GM21717 (cell line): ENCODE measurements around the gene ALDH3A1.

Source experiments
- ATAC-seq: cut with Tn5 transposase; IDR thresholded peaks from one replicate; pipeline ENCODE4 v1.9.1; 2021; ENCODE audit warnings: mild to moderate bottlenecking, moderate library complexity; ENCODE audit not compliant: unreplicated experiment

Gene ALDH3A1

DNA sequence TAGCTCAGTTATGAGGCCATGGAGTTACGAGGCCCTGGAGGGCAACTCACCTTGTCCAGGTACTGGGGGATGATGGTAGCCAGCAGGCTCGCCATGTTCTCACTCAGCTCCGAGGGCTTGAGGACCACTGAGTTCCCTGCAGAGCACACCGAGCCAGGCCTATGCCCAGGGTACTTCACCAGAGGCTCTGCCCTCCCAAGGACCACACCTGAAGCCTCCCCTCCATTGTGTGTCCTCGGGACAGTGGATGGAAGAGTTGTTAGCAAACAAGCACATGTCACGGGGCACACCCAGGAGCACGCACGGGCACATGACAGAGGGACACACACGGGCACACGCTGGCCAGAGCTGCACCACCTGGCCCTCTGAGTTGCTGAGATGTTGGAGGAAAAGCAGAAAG, 5.6 kb downstream of the ALDH3A1 start:
- no peak for ATAC-seq

GRCh38 chr17:19741832-19742457, 6.2 kb downstream of the ALDH3A1 start:
- no peak for ATAC-seq

DNA sequence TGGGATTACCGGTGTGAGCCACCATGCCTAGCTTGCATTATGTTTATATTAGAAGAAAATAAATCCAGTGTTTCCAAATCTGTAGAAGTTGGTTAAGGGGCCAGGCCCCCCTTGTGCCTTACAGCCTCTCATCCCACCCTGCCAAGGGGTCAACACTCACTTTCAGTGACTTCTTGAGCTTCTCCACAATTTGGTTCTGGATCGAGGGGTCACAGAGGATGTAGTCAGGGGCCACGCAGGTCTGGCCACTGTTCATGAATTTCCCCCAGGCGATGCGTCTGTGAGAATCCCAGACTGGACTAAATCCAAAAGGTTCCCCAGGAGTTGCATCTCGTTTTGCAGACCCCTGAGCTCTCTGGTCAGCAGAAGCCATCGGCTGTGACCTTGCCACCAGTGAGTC, 7.2 kb downstream of the ALDH3A1 start:
- no peak for ATAC-seq

GRCh38 chr17:19739241-19740201, 8.6 kb downstream of the ALDH3A1 start:
- ATAC-seq, result no peak

DNA sequence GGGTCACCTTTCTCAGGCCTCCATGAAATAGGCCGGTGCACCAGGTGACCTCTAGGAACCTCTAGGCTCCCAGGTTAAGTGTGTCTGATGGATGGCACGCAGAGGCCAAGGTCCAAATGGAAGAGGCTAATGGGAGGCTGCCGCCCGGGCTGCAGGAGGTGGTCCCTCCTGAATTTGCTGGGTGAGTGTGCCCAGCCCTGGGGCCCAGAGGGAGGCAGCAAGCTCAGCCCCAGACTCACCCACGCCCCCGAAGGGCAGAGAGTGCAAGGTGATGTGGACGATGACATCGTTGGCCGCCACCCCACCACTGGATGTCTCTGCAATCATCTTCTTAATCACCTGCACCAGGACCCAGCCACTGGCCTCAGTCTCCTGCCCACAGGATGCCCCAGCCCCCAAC, 9.3 kb downstream of the ALDH3A1 start:
- no peak for ATAC-seq

DNA sequence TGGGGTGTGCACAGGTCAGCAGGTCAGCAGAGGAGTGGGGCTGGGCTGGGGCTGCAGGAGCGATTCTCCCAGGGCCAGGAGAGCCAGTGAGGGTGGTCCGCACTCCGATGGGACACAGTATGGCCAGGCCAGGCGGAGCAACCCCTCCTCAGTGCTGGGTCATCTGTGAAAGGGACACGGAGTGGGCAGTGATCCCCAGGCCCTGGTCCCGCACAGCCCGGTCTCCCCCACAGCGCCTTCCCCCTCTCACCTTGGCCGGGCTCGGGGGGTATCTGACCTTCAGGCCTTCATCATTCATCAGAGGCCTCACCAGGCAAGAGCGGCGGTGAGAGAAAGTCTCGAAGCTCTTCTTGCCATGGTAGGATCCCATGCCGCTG, 10.0 kb downstream of the ALDH3A1 start:
- no peak for ATAC-seq

DNA sequence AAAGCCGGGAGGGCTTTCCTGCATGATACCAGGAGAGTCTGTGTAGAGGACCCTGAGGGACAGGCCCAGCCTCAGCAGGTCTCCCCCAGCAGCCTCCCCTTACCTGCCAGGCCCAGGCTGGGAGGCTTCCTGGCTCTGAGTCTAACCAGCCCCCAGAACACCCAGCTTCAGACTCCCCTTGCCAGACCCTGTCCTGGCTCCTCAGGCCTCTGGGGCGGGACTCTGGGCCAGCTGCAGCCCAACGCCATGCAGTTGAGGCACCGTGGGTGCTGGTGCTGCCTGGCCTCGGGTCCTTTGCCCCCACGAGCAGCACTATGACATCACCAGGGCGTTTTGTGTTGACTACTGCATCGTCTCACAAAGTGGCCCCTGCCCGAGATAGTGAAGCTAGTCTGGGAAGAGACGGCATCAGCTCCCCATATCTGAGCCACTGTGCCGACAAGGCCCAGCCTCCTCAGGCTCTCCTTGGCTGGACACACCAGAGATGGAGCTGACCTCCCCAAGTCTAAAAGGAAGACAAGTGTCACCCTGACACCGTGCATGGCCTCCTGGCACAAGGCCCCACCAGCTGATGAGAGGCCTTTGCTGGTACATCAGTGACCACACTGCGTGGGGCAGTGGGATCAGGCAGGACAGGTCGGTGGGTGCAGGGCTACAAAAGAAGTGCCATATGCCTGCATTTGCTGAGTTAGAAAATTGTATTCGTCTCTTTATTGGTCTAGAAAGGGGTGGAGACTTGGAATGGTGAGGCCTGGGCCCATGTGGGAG, 10.6 kb downstream of the ALDH3A1 start:
- ATAC-seq, result no peak

DNA sequence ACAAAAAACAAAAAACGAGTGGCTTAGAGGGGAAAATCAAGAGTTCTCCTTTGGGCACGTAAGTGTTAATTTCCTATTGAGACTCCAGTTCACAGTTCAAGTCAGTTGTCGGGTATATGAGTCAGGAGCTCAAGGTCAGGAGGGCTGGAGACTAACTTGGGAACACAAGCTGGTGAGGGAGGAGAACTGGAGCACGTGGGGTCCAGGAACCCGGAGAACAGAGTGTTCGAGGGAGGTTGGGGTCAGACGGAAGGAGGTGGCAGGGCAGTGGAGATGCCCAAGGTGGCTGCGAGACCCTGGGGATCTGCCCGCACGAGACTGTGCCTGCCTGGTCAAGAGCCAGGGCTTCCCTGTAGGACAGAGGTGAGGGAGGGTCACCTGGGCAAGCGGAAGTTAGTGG, 12.0 kb downstream of the ALDH3A1 start:
- no peak for ATAC-seq

DNA sequence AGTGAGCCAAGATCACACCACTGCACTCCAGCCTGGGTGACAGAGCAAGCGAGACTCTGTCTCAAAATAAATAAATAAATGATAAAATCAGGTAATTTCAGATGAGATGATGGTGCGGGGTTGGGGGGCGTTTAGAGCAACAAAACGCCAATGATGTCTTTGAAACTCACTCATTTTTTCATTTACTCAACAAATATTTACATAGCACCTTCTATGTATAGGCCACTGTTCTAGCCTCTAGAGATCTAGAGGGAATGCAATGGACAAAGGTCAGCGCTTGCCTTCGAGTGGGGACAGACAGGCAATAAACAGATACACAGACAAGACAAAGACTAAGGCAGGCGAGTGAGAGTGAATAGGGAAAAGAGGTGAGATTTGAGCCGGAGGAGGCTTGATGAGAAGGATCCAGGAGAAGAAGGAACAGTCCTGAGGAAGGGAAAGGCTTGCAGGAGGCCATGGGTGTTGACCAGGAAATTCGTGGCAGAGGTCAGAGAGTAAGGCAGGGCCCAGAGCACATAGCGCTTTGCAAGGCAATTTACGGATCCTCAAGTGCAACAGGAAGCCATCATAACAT, 14.1 kb downstream of the ALDH3A1 start:
- no peak for ATAC-seq

GRCh38 chr17:19731626-19732025, 16.5 kb downstream of the ALDH3A1 start:
- no peak for ATAC-seq

DNA sequence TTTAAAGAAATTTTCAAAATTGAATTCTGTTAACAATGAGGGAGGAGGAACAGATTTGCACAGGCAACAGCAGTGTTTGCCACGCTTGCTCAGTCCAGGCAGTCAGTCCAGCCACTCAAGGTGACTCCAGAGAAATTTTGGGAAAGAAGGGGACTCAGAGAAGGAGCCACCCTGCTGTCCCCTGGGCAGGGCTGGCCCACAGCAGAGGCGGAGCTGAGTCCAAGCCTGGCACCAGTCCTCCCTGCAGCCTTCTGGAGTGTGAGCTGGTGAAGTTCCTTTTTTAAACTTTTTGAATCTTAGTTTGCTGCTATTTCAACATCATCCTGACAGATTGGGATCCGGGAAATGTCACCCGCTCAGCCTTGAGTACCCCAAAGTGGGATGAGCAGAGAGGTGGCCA, 17.3 kb downstream of the ALDH3A1 start:
- no peak for ATAC-seq

GRCh38 chr17:19729900-19730299, 18.2 kb downstream of the ALDH3A1 start:
- ATAC-seq, result no peak

GRCh38 chr17:19728084-19728495, 20.0 kb downstream of the ALDH3A1 start:
- no peak for ATAC-seq

- no peak for ATAC-seq
Observed at GRCh38 chr17:19727501-19728078, 20.5 kb downstream of the ALDH3A1 start.

- ATAC-seq, result no peak
Observed at GRCh38 chr17:19726631-19727376, 21.3 kb downstream of the ALDH3A1 start.

DNA sequence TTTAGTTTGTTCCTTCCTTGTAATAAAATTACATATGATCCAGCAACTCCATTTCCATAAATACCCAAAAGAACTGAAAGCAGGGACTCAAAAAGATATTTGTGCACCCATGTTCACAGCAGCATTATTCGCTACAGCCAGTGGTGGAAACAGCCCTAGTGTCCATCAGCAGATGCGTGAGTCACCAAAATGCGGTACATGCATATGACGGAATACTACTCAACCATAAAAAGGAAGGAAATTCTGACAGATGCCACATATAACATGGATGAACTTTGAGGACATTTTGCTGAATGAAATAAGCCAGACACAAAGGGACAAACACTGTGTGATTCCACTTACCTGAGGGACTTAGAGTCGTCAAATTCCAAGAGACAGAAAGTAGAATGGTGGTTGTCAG, 22.6 kb downstream of the ALDH3A1 start:
- no peak for ATAC-seq

GRCh38 chr17:19724501-19725420, 23.3 kb downstream of the ALDH3A1 start:
- no peak for ATAC-seq

DNA sequence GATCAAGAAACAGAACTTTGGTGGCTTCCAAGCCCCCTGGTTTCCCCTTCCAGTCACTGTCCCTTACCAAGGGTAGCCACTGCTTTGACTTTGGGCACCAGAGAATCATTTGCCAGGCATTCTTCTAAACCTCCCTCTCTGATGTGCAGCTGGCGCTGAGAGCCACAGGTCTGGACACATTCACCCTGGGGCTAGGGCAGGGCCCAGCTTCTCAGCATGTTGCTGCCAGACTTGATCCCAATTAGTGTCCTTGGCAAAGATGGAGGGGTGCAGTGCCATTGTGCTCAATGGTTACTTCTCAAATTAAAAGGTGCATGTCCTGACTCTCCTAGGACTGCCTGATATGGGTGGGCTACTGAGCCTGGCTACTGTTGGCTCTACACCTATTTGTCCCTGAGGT, 24.1 kb downstream of the ALDH3A1 start:
- no peak for ATAC-seq
